HG02870 (cell line): Measurements from ENCODE around the gene HEXIM1.

ENCODE experiments used
- ATAC-seq: cut with Tn5 transposase; IDR thresholded peaks from one replicate; pipeline ENCODE4 v1.9.1; 2021; ENCODE audit warnings: mild to moderate bottlenecking, moderate library complexity; ENCODE audit not compliant: unreplicated experiment

The HEXIM1 gene

DNA sequence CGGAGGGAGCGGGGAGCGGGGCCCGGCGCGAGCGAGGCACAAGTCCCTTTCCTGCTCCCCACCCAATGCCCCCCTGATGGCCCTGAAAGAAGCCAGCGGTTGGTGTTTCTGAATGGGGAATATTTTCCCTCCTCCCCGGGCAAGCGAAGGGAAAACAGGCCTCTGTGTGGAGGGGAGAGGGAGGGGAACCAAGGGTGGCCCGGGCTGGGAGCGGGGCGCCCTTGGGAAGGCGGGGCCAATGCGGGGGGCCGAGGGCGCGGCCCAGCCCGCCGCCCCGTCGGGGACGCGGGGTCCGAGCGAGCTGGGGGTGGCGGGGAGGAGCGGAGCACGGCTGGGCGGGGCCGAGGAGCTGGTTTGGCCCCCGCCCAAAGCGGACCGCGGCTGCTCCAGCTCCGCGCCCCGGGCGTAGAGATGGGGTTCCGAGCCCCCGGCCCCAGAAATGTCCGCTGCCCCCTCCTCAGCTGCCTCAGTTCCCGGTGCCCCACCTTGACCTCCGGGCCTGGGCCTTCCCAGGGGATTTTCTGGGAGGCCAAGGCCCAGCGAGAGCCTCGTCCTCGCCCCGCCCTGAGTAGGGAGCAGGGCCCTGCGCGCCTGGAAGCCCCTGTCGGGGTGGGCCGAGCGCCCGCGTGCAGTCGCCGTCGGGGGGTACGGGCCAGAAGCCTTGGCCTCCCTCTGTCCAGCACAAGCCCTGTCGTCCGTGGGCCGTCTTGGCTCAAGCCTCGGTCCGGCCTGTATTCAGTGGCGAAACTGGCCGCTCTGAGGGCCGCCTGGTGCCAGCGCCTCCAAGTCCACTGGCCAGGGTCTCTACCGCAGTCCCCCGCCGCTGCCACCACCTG, 3.9 kb upstream of the HEXIM1 start:
- ATAC-seq, result no peak

DNA sequence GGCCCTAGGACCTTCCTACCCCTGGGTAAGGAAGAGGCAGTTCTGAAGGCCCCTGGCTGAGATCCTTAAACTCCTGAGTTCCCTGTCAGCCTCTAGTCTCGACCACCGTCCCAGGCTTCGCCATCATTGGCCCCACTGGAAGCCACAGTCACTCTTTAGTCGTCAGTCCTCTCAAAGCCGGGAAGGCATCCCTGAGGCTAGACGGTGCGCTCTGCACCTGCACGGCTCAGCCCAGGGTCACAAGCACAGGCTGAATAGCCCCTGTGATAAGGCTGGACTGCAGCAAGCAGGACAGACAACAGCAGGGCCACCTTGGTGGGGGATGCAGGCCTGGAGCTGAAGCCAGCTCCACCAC, 3.3 kb upstream of the HEXIM1 start:
- no peak for ATAC-seq

DNA sequence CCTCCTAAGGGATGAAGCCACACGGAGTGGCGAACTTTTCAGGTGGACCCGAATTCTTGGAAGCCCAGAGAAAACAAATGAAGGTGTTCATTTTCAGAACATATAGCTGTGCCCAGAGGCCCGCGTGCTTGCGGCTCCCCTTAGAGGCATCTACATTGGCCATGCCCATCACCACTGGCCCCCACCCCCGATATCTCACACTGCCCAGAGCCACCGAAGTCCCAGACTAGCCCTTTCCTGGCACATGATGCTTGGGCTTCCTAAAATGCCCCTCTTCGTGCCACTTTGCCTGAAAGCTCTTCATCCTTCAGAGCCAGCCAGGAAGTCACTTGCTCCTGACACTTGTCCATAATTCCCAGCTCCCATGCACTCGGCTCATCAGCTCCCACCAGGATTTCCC, 2.1 kb upstream of the HEXIM1 start:
- ATAC-seq, result no peak

DNA sequence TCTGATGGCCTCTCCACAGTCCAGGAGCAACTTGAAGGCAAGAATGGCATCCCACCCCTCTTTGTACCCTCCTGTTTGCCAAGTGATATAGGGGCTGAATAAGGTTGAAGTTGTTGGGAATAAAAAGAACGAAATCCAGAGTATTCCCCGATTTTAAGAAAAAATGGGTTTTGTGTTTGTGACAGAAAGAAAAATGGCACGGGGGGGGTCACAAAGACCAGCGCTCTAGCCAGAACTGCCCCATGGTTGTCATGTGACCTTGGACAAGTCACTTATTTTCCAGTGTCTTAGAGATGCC, 1.7 kb upstream of the HEXIM1 start:
- no peak for ATAC-seq

DNA sequence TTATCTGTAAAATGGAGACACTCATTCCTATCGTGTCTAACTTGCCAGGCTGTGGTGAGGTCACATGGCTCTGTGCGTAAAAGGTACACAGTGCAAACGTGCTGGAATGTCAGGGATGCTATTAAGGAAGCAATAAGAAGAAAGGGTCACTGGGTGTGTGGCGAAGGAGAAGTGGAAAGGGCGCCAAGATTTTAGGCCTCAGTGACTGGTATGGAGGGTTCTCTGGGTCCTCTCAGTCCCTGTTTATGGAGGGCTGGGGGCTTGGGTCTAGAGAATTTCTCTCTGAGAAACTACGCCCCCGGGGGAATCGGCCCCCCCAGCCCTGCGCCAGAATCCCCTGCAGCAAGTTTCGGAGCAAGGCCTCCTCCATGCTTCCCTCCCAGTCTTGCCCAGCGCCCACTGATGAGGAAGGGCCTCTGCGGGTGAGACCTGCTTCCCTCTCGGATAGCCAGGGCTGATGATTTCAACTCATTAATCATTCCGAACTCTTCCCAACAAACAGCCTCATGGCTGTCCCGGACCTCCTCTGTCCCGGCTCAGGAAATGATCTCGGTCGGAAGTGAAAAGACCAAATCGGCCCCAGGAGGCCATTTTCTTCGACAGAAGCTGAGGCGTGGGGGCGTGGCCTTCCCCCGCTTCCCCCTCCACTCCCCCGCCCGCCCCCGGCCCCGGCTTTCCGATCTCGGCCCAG, 1.2 kb upstream of the HEXIM1 start:
- no peak for ATAC-seq

DNA sequence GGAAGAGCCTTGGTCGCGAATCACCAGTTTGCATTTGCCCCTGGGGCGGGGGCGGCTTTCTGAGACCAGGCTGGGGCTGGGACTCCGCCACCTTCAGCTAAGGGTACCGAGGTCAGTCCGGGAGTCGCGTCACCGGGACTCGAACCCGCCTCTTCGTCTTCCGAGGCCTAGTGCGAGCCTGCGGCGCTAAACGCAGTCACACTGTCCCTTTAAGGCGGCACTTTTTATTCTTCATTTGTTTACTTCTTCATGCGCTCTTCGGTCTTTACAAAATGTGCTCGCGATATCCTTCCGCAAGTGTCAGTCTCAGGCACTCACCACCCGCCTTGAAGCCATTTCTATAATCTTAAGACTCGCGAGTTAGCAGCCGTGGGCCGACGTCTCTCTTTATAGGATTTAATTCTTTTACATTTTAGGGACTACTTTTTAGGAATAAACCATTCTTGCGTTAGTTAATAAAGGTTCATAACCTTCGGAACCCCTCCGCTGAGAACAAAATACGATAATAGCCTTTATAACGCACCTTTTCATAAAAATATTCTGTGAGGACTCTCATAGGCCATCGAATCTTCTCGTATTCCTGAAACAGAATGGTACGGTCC, 593 bp upstream of the HEXIM1 start:
- no peak for ATAC-seq

DNA sequence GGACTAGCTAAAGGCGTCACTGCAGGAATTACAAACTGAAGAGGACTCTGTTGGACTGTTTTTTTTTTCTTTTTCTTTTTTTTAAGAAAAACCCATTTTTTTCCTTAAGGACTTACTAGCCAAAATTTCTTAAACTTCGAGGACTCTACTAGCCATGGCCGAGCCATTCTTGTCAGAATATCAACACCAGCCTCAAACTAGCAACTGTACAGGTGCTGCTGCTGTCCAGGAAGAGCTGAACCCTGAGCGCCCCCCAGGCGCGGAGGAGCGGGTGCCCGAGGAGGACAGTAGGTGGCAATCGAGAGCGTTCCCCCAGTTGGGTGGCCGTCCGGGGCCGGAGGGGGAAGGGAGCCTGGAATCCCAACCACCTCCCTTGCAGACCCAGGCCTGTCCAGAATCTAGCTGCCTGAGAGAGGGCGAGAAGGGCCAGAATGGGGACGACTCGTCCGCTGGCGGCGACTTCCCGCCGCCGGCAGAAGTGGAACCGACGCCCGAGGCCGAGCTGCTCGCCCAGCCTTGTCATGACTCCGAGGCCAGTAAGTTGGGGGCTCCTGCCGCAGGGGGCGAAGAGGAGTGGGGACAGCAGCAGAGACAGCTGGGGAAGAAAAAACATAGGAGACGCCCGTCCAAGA, 878 bp downstream of the HEXIM1 start:
- ATAC-seq, result peak; percentile 27

DNA sequence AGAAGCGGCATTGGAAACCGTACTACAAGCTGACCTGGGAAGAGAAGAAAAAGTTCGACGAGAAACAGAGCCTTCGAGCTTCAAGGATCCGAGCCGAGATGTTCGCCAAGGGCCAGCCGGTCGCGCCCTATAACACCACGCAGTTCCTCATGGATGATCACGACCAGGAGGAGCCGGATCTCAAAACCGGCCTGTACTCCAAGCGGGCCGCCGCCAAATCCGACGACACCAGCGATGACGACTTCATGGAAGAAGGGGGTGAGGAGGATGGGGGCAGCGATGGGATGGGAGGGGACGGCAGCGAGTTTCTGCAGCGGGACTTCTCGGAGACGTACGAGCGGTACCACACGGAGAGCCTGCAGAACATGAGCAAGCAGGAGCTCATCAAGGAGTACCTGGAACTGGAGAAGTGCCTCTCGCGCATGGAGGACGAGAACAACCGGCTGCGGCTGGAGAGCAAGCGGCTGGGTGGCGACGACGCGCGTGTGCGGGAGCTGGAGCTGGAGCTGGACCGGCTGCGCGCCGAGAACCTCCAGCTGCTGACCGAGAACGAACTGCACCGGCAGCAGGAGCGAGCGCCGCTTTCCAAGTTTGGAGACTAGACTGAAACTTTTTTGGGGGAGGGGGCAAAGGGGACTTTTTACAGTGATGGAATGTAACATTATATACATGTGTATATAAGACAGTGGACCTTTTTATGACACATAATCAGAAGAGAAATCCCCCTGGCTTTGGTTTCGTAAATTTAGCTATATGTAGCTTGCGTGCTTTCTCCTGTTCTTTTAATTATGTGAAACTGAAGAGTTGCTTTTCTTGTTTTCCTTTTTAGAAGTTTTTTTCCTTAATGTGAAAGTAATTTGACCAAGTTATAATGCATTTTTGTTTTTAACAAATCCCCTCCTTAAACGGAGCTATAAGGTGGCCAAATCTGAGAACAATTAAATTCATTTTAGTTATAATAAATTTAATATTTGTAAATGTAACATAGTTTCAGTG, 1.7 kb downstream of the HEXIM1 start:
- ATAC-seq, result no peak

DNA sequence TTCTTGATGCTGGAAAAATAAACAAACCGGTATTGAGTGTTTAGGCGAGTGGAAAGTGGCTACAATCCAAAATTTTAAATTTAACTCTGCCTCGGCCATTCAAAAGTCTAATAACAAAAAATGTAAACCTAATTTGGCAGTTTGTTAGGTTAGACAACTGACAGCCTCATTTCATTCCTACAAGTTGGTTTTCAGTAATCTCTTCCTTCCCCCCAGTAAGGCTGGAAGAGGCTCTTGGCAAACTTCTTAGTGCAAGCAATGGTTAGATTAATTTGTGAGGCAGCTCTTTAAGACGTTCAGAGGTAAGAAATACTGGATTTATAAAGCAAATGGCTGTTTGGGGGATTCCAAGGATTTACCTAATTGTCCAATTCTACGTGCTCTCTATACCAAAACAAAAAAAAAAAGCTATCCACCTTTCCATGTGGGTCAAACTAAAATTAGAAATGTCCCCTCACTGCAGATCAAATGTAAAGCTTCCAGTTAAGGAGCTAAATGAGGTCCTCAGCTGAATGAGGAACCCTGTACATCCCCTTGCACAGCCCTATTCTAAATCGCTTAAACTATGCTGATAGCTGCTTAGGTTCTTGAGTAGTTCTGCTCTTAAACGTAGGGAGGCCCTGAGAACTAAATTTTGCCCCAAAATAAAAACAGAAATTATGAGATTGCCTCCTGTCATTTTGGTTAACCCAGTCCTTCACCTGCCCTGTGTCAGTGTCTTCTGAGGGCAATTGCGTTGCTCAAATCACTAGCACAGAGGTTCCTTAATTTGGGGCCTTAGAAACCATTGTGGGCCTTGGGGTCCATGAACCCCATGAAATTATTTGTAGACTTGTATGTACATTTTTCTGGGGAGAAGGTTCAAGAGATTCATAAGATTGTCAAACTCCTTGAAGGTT, 2.9 kb downstream of the HEXIM1 start:
- no peak for ATAC-seq

DNA sequence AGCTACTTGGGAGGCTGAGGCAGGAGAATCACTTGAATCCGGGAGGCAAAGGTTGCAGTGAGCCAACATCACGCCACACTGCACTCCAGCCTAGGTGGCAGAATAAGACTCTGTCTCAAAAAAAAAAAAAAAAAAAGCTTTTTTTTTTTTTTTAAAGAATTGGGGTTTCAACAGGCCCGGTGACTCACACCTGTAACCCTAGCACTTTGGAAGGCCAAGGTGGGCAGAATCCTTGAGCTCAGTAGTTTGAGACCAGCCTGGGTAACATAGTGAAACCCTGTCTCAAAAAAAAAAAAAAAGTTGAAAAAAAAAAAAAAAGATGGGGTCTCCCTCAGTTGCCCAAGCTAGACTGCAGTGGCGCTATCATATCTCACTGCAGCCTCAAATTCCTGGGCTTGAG, 6.8 kb downstream of the HEXIM1 start:
- ATAC-seq, result no peak

DNA sequence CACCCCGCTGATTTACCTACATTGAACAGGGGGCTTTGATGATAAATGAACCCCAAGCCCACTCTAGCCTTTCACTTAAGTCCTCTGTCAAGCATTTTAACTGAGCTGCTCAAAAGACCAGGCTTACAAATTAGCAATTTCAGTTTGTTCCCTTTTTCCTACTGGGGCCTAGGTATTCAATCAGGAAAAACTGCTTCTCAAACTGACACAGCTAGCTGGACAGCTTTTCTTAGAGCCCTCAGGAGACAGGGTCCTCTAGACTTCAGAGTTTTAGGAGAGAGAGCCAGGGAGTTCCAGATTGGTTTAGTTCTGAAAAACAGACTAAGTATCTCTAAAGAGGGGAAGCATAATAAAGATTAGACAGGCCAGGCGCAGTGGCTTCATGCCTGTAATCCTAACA, 7.2 kb downstream of the HEXIM1 start:
- no peak for ATAC-seq

DNA sequence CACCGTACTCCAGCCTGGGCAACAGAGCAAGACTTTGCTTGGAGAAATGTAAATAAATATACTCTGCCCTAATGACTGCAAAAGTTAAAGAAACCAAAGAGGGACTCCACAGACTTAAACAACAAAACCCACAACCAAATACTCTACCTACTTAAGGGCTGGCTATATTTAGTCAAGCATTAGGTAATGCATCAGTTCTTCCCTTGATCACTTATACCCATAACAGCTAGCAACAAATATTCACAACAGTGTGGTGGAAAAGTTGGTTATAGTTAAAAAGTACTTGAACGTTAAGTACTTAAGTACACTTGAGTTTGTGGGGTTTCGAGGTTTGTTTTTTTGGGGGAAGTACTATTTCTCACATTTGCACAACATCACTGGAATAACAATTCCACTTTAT, 8.0 kb downstream of the HEXIM1 start:
- no peak for ATAC-seq

DNA sequence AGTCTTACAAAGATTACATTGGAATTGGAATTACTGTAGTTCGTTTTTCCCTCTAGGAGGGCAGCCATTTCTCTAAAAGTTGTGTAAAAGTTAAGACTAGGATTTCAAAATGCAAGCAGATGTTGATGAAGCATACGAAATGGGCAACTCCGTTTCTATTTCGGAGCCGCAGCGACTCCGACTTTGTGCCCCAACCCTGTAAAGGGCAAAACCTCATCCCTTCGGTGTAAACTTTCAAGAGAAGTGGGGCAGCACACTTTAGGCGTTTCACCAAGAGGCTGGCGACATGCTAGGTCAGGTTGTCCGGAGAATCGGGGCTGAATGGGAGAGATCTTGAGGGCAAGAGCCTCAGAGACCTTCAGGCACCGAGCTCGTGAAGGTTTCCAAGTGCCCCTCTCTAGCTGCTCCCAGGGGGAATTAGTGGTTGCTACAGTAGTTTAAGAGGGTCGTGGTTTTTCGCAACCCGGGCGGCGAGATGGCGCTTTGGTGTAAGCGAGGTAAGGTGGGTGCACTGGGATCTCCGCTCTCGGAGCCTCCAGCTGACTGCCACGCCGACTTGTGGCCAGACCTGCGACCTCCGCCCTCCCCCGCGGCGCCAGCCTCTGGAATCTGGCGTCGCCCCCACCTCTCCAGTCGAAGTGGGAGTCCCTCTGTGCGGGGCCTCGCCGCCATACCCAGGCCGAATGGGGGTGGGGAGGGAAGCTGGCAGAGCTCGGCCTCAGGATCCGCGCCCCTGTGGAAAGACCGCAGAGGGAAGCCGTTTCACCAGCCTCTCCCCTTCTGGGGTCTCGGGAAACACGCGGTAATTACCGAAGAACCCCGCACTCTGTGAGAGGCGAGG, 12.4 kb downstream of the HEXIM1 start:
- ATAC-seq, result no peak

DNA sequence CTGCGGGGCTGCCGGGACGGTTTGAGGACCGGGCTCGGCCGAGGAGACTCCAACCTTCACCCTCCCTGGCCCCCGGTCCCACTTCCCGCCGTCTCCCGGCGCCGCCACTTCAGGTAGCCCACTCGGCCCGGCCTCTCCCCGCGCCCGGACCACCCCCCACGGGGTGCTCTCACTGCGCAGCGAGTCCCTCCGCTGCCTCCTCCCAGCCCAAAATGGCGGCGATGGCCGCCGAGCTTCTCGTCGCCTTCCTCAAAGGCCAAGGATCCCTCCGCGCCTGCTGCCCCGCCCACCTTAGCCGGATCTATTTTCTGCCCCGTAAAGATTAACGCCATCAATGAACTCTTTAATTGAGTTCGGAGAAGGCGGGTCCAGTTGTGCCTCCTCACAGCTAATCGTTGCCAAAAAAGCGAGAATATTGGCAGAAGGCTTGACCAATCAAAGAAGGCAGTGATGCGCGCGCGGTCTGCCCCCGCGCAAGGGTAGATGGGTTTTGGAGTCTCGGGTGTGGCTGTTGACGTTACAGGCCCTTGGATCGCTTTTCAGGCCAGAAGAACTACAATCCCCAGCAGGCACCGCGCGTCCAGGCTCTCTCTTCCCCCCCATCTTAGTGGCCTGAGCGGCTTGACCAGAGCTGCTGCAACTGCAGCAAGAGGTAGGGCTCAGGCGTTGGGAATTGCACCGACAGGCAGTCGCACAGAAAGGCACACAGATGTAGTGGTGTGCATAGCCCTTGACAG, 13.2 kb downstream of the HEXIM1 start, which contains the start of gene HEXIM2:
Gene HEXIM2, plus strand, starts transcription at position 588 of the 737 bp plus-strand sequence. CDS start 919 bp downstream, outside the sequence.
- ATAC-seq, result peak; percentile 91

DNA sequence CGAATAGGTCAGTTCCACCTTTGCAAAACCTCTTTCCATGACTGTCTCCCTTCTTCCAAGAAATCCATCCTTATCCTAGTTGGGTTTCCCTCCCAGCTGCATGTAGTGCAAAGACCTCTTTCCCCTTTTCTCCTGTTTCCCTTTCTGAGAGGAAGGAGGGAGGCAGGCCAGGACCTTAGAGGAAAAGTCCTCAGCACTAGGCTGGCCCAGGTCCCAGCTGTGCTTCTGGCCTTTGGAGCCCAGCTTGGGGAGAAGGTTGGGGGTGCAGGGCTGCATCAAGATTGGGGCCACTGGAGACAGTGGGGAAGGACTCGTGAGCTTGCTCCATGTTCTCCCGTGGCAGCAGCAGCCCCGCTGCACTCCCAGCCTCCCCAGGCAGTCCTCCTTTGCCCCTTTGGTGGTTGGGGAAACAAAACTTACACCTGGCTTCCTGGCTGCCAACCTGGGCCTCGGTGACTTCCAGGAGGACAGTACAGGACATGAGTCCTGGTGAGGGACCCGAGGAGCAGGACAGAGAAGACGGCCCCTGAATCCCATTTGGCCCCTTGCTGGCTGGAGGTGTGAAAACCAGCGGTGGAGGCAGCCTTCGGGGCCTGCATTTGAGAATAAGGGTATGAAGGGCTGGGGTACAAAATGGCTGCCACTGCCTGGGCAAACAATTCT, 13.9 kb downstream of the HEXIM1 start:
- ATAC-seq, result no peak

DNA sequence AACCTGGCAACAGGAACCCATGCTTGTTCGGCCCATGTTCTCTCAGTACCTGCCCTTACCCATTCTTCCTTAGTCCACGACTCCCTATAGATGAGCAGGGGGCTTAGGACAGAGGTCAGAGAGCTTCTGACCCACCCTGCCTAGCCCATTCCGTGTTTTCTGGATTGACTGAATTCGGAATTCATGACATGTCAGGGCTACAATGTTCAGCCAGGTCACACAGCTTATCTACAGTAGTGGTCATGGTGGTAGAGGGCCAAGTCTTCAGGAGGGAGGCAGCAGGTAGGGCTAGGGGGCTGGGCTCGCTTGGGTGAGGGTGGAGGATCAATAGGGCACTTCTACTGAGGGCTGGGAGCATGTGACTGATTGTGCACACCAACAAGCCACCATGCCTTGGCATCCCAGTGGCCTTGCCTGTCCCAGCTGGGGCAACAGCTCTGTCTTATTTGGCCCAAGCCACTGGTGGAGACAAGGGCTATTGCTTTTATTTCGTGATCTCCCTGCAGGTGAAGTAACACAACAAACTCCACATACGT, 16.5 kb downstream of the HEXIM1 start:
- ATAC-seq, result no peak
